ENCODE results near the gene MYH15. TPM values are rescaled to one million over a fixed set of nuclear protein-coding genes. Genes with fewer than 3 reads are reported as not detected.

The MYH15 gene
- total and polyA plus RNA-seq, 4 donors = 0.01 to 0.08 (median 0.05) TPM; not detected in 1

DNA sequence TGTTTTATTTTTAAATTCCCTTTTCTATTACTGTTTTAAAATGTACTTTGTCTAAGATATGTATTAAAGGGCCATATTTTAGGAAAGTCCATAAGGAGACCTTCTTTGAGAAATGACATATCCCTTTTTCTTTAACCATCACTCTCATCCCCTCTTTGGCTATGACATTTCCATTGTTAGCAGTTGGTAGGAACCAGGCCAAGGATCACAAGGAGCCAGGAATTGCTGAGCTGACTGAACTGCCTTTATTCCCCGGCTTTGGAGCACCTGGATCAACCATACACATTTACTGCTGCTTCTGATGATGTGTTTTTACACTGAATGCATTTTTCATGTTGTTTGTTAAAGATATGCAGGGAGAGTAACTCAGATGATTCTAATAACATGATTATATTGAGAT, 134.4 kb downstream of the MYH15 start:
- no peak overlapping the region for H3K4me3 ChIP-seq (ENCODE audit: low read depth in 1 of 3, low read length in 3 of 3)
- H3K4me1 ChIP-seq (ENCODE audit: control insufficient read depth in 4 of 4, insufficient read depth in 4 of 4, low read length in 3 of 4) = no peaks in the 10 kb centered on the region
- no peaks in the 10 kb centered on the region for H3K36me3 ChIP-seq (ENCODE audit: control insufficient read depth in 4 of 4, insufficient read depth in 3 of 4, low read depth in 1 of 4, low read length in 3 of 4)
- H3K27ac ChIP-seq (ENCODE audit: low read depth in 1 of 2, low read length in 2 of 2) = no peak overlapping the region
- WGBS = 0% methylated on average over 1 of the region's 1 CpG
- no peak for TF ChIP-seq FOXA1 (IDR thresholded peaks at IDR 0.05)
- TF ChIP-seq HNF4G (IDR thresholded peaks at IDR 0.05) = no peak
- TF ChIP-seq, protein P1, sequence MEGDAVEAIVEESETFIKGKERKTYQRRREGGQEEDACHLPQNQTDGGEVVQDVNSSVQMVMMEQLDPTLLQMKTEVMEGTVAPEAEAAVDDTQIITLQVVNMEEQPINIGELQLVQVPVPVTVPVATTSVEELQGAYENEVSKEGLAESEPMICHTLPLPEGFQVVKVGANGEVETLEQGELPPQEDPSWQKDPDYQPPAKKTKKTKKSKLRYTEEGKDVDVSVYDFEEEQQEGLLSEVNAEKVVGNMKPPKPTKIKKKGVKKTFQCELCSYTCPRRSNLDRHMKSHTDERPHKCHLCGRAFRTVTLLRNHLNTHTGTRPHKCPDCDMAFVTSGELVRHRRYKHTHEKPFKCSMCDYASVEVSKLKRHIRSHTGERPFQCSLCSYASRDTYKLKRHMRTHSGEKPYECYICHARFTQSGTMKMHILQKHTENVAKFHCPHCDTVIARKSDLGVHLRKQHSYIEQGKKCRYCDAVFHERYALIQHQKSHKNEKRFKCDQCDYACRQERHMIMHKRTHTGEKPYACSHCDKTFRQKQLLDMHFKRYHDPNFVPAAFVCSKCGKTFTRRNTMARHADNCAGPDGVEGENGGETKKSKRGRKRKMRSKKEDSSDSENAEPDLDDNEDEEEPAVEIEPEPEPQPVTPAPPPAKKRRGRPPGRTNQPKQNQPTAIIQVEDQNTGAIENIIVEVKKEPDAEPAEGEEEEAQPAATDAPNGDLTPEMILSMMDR (IDR thresholded peaks at IDR 0.05; ENCODE audit: low read depth, low read length, missing input control) = no peak
- TF ChIP-seq FOXA2 (IDR thresholded peaks at IDR 0.05) = no peak
- no peak for TF ChIP-seq TAF1 (conservative IDR thresholded peaks at IDR 0.05)
- TF ChIP-seq EGR1 (IDR thresholded peaks at IDR 0.05; ENCODE audit: low read depth in 2 of 2) = no peak
- no peak for TF ChIP-seq RAD21 (IDR thresholded peaks at IDR 0.05)
- no peak for TF ChIP-seq YY1 (IDR thresholded peaks at IDR 0.05)
- TF ChIP-seq, protein P2, sequence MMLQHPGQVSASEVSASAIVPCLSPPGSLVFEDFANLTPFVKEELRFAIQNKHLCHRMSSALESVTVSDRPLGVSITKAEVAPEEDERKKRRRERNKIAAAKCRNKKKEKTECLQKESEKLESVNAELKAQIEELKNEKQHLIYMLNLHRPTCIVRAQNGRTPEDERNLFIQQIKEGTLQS (IDR thresholded peaks at IDR 0.05) = no peak
- no peak for TF ChIP-seq RXRA (IDR thresholded peaks at IDR 0.05)
- no peak for DNase-seq (ENCODE audit: low spot score)
- no peaks in the 10 kb centered on the region for H3K27me3 ChIP-seq (ENCODE audit: control insufficient read depth in 4 of 4, insufficient read depth in 4 of 4, low read length in 3 of 4)
- no peaks in the 10 kb centered on the region for H3K9me3 ChIP-seq (ENCODE audit: control insufficient read depth in 4 of 4, low read length in 3 of 4)
- no peak overlapping the region for H3K9ac ChIP-seq (ENCODE audit: low read depth in 1 of 2, low read length in 2 of 2)

DNA sequence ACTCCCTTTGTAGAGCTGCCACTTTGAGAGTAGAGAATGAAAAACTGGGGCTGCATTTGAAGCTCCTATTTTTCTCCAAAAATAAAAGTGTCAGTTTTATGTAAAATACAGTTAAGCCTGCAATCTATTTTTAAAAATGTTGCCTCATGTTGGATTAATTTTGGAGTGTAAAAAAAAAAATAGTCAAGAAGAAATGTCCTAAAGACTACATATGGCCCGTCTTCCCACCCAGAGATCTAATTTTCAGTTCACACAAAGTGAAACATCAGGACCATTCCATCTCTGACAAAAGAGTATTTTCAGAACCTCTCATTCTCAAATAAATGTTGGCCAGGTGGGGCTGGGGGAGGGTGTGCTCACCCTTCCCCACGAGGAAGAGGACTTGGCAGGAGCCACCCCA, 151.4 kb downstream of the MYH15 start:
- no peak for DNase-seq (ENCODE audit: low spot score)
- Histone ChIP-seq H3K4me1 (ENCODE audit: control insufficient read depth in 4 of 4, insufficient read depth in 4 of 4, low read length in 3 of 4) (no peaks in the 10 kb centered on the region), H3K36me3 (ENCODE audit: control insufficient read depth in 4 of 4, insufficient read depth in 3 of 4, low read depth in 1 of 4, low read length in 3 of 4) (no peaks in the 10 kb centered on the region), H3K27ac (ENCODE audit: low read depth in 1 of 2, low read length in 2 of 2) (no peak overlapping the region), H3K9ac (ENCODE audit: low read depth in 1 of 2, low read length in 2 of 2) (no peak overlapping the region), H3K4me3 (ENCODE audit: low read depth in 1 of 3, low read length in 3 of 3) (no peak overlapping the region), H3K9me3 (ENCODE audit: control insufficient read depth in 4 of 4, low read length in 3 of 4) (no peaks in the 10 kb centered on the region), H3K27me3 (ENCODE audit: control insufficient read depth in 4 of 4, insufficient read depth in 4 of 4, low read length in 3 of 4) (no peaks in the 10 kb centered on the region)
- 85% methylated on average over 2 of the region's 2 CpGs for WGBS
- no peak for TF ChIP-seq FOXA2 (IDR thresholded peaks at IDR 0.05)
- TF ChIP-seq TAF1 (conservative IDR thresholded peaks at IDR 0.05) = no peak
- no peak for TF ChIP-seq YY1 (IDR thresholded peaks at IDR 0.05)
- TF ChIP-seq NR2F2 (IDR thresholded peaks at IDR 0.05) = no peak
- TF ChIP-seq, protein P3, sequence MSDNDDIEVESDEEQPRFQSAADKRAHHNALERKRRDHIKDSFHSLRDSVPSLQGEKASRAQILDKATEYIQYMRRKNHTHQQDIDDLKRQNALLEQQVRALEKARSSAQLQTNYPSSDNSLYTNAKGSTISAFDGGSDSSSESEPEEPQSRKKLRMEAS (IDR thresholded peaks at IDR 0.05) = no peak
- TF ChIP-seq RXRA (IDR thresholded peaks at IDR 0.05) = no peak
- TF ChIP-seq SP1 (IDR thresholded peaks at IDR 0.05) = no peak

DNA sequence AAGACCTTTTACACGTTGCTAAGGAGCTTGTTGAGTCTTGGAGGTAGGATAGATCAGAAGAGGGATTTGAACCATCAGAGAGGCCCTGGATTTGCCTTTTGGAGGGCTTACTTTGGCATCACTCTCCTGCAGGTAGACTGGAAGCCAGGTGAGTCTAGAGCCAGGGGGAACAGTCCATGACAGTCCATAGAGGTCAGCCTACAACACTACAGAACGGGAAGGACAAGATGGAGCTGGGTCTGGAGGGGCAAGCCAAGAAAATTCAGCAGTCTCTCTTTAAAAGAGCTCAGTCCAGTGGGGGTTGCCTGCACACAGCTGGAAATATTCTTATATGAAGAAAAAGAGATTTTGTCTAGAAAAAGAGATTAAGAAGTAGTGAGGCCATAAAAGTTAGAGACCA, 153.4 kb downstream of the MYH15 start:
- 86% methylated on average over 2 of the region's 2 CpGs for WGBS
- Histone ChIP-seq H3K4me1 (ENCODE audit: control insufficient read depth in 4 of 4, insufficient read depth in 4 of 4, low read length in 3 of 4) (no peaks in the 10 kb centered on the region), H3K27me3 (ENCODE audit: control insufficient read depth in 4 of 4, insufficient read depth in 4 of 4, low read length in 3 of 4) (no peaks in the 10 kb centered on the region), H3K27ac (ENCODE audit: low read depth in 1 of 2, low read length in 2 of 2) (no peak overlapping the region), H3K4me3 (ENCODE audit: low read depth in 1 of 3, low read length in 3 of 3) (no peak overlapping the region), H3K36me3 (ENCODE audit: control insufficient read depth in 4 of 4, insufficient read depth in 3 of 4, low read depth in 1 of 4, low read length in 3 of 4) (no peaks in the 10 kb centered on the region), H3K9ac (ENCODE audit: low read depth in 1 of 2, low read length in 2 of 2) (no peak overlapping the region), H3K9me3 (ENCODE audit: control insufficient read depth in 4 of 4, low read length in 3 of 4) (no peaks in the 10 kb centered on the region)
- TF ChIP-seq RAD21 (IDR thresholded peaks at IDR 0.05) = no peak
- no peak for TF ChIP-seq FOXA1 (IDR thresholded peaks at IDR 0.05)
- TF ChIP-seq, protein P2 (IDR thresholded peaks at IDR 0.05) = no peak
- TF ChIP-seq NR2F2 (IDR thresholded peaks at IDR 0.05) = no peak
- TF ChIP-seq, protein P4, sequence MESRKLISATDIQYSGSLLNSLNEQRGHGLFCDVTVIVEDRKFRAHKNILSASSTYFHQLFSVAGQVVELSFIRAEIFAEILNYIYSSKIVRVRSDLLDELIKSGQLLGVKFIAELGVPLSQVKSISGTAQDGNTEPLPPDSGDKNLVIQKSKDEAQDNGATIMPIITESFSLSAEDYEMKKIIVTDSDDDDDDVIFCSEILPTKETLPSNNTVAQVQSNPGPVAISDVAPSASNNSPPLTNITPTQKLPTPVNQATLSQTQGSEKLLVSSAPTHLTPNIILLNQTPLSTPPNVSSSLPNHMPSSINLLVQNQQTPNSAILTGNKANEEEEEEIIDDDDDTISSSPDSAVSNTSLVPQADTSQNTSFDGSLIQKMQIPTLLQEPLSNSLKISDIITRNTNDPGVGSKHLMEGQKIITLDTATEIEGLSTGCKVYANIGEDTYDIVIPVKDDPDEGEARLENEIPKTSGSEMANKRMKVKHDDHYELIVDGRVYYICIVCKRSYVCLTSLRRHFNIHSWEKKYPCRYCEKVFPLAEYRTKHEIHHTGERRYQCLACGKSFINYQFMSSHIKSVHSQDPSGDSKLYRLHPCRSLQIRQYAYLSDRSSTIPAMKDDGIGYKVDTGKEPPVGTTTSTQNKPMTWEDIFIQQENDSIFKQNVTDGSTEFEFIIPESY (IDR thresholded peaks at IDR 0.05) = no peak
- TF ChIP-seq, protein P5, sequence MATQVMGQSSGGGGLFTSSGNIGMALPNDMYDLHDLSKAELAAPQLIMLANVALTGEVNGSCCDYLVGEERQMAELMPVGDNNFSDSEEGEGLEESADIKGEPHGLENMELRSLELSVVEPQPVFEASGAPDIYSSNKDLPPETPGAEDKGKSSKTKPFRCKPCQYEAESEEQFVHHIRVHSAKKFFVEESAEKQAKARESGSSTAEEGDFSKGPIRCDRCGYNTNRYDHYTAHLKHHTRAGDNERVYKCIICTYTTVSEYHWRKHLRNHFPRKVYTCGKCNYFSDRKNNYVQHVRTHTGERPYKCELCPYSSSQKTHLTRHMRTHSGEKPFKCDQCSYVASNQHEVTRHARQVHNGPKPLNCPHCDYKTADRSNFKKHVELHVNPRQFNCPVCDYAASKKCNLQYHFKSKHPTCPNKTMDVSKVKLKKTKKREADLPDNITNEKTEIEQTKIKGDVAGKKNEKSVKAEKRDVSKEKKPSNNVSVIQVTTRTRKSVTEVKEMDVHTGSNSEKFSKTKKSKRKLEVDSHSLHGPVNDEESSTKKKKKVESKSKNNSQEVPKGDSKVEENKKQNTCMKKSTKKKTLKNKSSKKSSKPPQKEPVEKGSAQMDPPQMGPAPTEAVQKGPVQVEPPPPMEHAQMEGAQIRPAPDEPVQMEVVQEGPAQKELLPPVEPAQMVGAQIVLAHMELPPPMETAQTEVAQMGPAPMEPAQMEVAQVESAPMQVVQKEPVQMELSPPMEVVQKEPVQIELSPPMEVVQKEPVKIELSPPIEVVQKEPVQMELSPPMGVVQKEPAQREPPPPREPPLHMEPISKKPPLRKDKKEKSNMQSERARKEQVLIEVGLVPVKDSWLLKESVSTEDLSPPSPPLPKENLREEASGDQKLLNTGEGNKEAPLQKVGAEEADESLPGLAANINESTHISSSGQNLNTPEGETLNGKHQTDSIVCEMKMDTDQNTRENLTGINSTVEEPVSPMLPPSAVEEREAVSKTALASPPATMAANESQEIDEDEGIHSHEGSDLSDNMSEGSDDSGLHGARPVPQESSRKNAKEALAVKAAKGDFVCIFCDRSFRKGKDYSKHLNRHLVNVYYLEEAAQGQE (IDR thresholded peaks at IDR 0.05) = no peak
- no peak for TF ChIP-seq RXRA (IDR thresholded peaks at IDR 0.05)
- no peak for TF ChIP-seq EGR1 (IDR thresholded peaks at IDR 0.05; ENCODE audit: low read depth in 2 of 2)
- no peak for TF ChIP-seq HNF4G (IDR thresholded peaks at IDR 0.05)
- no peak for DNase-seq (ENCODE audit: low spot score)

Data from liver (tissue), 9 donors.